Ovary (tissue), 9 donors: ENCODE data around the gene PTPRN2. TPM values are rescaled to one million over a fixed set of nuclear protein-coding genes. Genes with fewer than 3 reads are reported as not detected.

Experiments used
- DNase-seq, 5 donors: peaks; one replicate each; pipeline ENCODE4 v3.0.0-alpha.2; 2019 to 2020
- H3K27ac ChIP-seq, 2 donors: fragments of 200-600 bp; one replicate each; pipeline versions ENCODE4 v1.5.1 to v1.8.0; 2019 to 2022
- H3K27me3 ChIP-seq: fragments of 200-600 bp; one replicate; pipeline ENCODE4 v1.8.0; 2022
- H3K36me3 ChIP-seq: fragments of 200-600 bp; sonication (generic); one replicate; pipeline ENCODE4 v1.5.1; 2019
- H3K4me1 ChIP-seq: one replicate; pipeline ENCODE4 v1.8.1; 2013; ENCODE audit warnings: mild to moderate bottlenecking, moderate library complexity; ENCODE audit not compliant: insufficient read depth
- H3K4me3 ChIP-seq: fragments of 200-600 bp; sonication (generic); one replicate; pipeline ENCODE4 v1.5.1; 2017
- H3K9me3 ChIP-seq, 2 donors: fragments of 200-600 bp in 1 of 2; sonication (generic) in 1 of 2; one replicate each; pipeline versions ENCODE4 v1.5.1 to v1.8.1; 2013 to 2019; ENCODE audit warnings: mild to moderate bottlenecking in 1 of 2, moderate library complexity in 1 of 2
- EP300 ChIP-seq: sonication (generic); formaldehyde crosslinking; IDR thresholded peaks from one replicate; pipeline ENCODE4 v1.6.1; 2017; ENCODE audit warnings: antibody characterized with exemption
- POLR2A ChIP-seq: fragments of 450-650 bp; IDR thresholded peaks from one replicate; pipeline ENCODE4 v1.6.1; 2017; ENCODE audit warnings: antibody characterized with exemption, mild to moderate bottlenecking, moderate library complexity
- WGBS, 3 donors: extraction: QIAGEN DNeasy Blood & Tissue Kit in 1 of 3; methylation state at CpG; one replicate each; pipeline versions ENCODE4 v1.1.5 to v1.1.7; 2013 to 2017; 5-methylcytosine and 5-hydroxymethylcytosine counted together
- intact Hi-C, 4 donors: fragments of 100-400 bp; cut with DNase I; formaldehyde crosslinking; loops; one replicate each; pipeline versions ENCODE4 v1.11.0 to v1.15.1; 2022 to 2023
- polyA plus RNA-seq, 2 donors: library from polyadenylated mRNA; stranded (reverse); fragments of 200-250 nt in 1 of 2; fragments of 350-450 nt in 1 of 2; fragmentation: Illumina TruSeq in 1 of 2; extraction: RNeasy Lipid Tissue Mini Kit (QIAGEN cat#74804) in 1 of 2; gene quantifications; one replicate each; pipeline ENCODE4 v1.2.3, GENCODE V29; 2013 to 2014
- total RNA-seq, 7 donors: library from RNA; depleted of rRNA in 2 of 7; stranded (reverse); fragments of >200 nt in 2 of 7; fragmentation: NEBNext Ultra II Directional in 3 of 7; extraction: Animal tissue kit (Norgen Biotek cat#: 25700) in 3 of 7; gene quantifications; one replicate each; pipeline versions ENCODE4 v1.1.0 to v1.2.4, GENCODE V29; 2016 to 2023
- TF ChIP-seq, protein P1 (sequence below), 3 donors: fragments of 450-650 bp in 2 of 3; fragments of 200-600 bp in 1 of 3; IDR thresholded peaks; one replicate each; pipeline versions ENCODE4 v1.5.1 to v1.8.0; 2016 to 2022; ENCODE audit warnings: antibody characterized with exemption in 3 of 3, mild to moderate bottlenecking in 1 of 3
- donor health status: DM: no; HTN: no; CAD: no; lungs with moderate emphysema.
- donor health status: DM: no; HTN: no; CAD: no.
- donor health status: Bipolar disorder and iron deficiency.
- donor health status: DM: yes; HTN: yes; CAD: no.
- donor health status: DM: no; HTN: no; CAD: no.
- donor health status: DM: yes; HTN: yes; CAD: no.

PTPRN2 gene
- total and polyA plus RNA-seq, 9 donors: 3.5 to 11.1 (median 5.9) TPM

DNA sequence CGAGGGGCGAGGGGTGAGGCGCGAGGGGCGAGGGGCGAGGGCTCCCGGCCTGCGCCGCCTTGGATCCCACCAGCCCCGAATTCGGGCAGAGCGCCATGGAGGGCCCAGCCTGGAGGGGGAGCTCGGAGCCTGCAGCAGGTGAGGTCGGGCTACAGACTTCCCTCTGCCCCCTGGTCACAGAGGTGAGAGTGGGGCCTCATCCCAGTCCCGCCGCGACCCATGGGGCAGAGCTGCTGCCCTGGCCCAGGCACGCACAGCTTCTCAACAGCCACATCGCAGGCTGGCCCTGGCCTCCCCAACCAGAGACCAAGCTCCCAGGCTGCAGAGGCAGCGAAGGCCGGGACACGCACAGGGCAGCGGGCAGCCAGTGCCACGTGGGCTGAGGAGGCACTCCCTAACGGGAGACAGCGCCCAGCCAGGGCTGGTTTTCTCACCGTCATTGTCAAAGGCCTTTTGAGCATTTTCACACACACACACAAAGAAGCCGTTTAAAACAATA lies 191.8 kb downstream of the PTPRN2 start:
- no peak overlapping the region for H3K4me3 ChIP-seq
- no peaks in the 10 kb centered on the region for H3K4me1 ChIP-seq
- H3K9me3 ChIP-seq: no peaks in the 10 kb centered on the region
- no peaks in the 10 kb centered on the region for H3K27me3 ChIP-seq
- WGBS, 3 donors: 61 to 75% (median 63%) methylated on average over 27 to 28 of the region's 28 CpGs
- intact Hi-C loops: no loop called here
- no peak for DNase-seq
- H3K36me3 ChIP-seq: no peaks in the 10 kb centered on the region
- TF ChIP-seq POLR2A (no peak), EP300 (no peak)
- TF ChIP-seq, protein P1, sequence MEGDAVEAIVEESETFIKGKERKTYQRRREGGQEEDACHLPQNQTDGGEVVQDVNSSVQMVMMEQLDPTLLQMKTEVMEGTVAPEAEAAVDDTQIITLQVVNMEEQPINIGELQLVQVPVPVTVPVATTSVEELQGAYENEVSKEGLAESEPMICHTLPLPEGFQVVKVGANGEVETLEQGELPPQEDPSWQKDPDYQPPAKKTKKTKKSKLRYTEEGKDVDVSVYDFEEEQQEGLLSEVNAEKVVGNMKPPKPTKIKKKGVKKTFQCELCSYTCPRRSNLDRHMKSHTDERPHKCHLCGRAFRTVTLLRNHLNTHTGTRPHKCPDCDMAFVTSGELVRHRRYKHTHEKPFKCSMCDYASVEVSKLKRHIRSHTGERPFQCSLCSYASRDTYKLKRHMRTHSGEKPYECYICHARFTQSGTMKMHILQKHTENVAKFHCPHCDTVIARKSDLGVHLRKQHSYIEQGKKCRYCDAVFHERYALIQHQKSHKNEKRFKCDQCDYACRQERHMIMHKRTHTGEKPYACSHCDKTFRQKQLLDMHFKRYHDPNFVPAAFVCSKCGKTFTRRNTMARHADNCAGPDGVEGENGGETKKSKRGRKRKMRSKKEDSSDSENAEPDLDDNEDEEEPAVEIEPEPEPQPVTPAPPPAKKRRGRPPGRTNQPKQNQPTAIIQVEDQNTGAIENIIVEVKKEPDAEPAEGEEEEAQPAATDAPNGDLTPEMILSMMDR (IDR thresholded peaks at IDR 0.05): no peak
- no peak overlapping the region for H3K27ac ChIP-seq

GRCh38 chr7:158395349-158395748 lies 192.3 kb downstream of the PTPRN2 start:
- DNase-seq: no peak
- WGBS, 3 donors: 76 to 90% (median 86%) methylated on average over 7 to 46 of the region's 46 CpGs
- TF ChIP-seq, protein P1 (IDR thresholded peaks at IDR 0.05): no peak
- TF ChIP-seq EP300 (no peak), POLR2A (no peak)
- no peaks in the 10 kb centered on the region for H3K27me3 ChIP-seq
- H3K4me3 ChIP-seq: no peak overlapping the region
- H3K36me3 ChIP-seq: no peaks in the 10 kb centered on the region
- intact Hi-C loops: no loop called here
- no peaks in the 10 kb centered on the region for H3K4me1 ChIP-seq
- no peak overlapping the region for H3K27ac ChIP-seq
- H3K9me3 ChIP-seq: no peaks in the 10 kb centered on the region

- Histone ChIP-seq H3K4me3 (no peak overlapping the region), H3K27ac (no peak overlapping the region), H3K27me3 (no peaks in the 10 kb centered on the region), H3K4me1 (no peaks in the 10 kb centered on the region), H3K36me3 (no peaks in the 10 kb centered on the region), H3K9me3 (no peaks in the 10 kb centered on the region)
- 23 to 28% (median 25%) methylated on average over 13 to 25 of the region's 25 CpGs for WGBS, 3 donors
- TF ChIP-seq EP300 (no peak), POLR2A (no peak)
- TF ChIP-seq, protein P1 (IDR thresholded peaks at IDR 0.05): no peak
- no peak for DNase-seq
- intact Hi-C loops: no loop called here
Measured at GRCh38 chr7:158394936-158395335, 192.7 kb downstream of the PTPRN2 start.

- no peak for DNase-seq
- intact Hi-C loops: no loop called here
- WGBS, 3 donors: 82 to 87% (median 83%) methylated on average over 16 of the region's 16 CpGs
Measured at GRCh38 chr7:158393926-158394625, 193.5 kb downstream of the PTPRN2 start.

More at GRCh38 chr7:158393926-158394625, 193.5 kb downstream of the PTPRN2 start:
- TF ChIP-seq, protein P1 (IDR thresholded peaks at IDR 0.05): no peak
- no peak for TF ChIP-seq POLR2A
- TF ChIP-seq EP300: no peak
- Histone ChIP-seq H3K4me1 (no peaks in the 10 kb centered on the region), H3K27me3 (no peaks in the 10 kb centered on the region), H3K27ac (no peak overlapping the region), H3K9me3 (no peaks in the 10 kb centered on the region), H3K4me3 (no peak overlapping the region), H3K36me3 (no peaks in the 10 kb centered on the region)
